Measurements from ENCODE around the gene DNPEP.

- TF ChIP-seq CTCF (IDR thresholded peaks at IDR 0.05) (no peak), EZH2 (IDR thresholded peaks at IDR 0.05; ENCODE audit: borderline replicate concordance, insufficient read depth, low read depth, low read length, poor library complexity, severe bottlenecking) (no peak)
Observed at GRCh38 chr2:219327719-219328118, 60.0 kb downstream of the DNPEP start.

All from B cell (primary cell).